WTC11 (cell line): ENCODE data around the gene HTT-AS.

ENCODE experiments used
- CREB1 ChIP-seq: sonication (generic); formaldehyde crosslinking; IDR thresholded peaks from 2 replicates; pipeline ENCODE4 v1.8.0; 2023; ENCODE audit warnings: mild to moderate bottlenecking, missing genetic modification reagents
- IRF2 ChIP-seq: sonication (generic); formaldehyde crosslinking; IDR thresholded peaks from 2 replicates; pipeline ENCODE4 v1.8.0; 2022; ENCODE audit warnings: low read depth, missing genetic modification reagents, borderline replicate concordance
- JUN ChIP-seq: sonication (generic); formaldehyde crosslinking; IDR thresholded peaks from 2 replicates; pipeline ENCODE4 v1.8.0; 2023; ENCODE audit warnings: mild to moderate bottlenecking, missing genetic modification reagents
- SMAD3 ChIP-seq: sonication (generic); formaldehyde crosslinking; IDR thresholded peaks from 2 replicates; pipeline ENCODE4 v1.8.0; 2022; ENCODE audit warnings: missing genetic modification reagents, mild to moderate bottlenecking, borderline replicate concordance
- TCF7 ChIP-seq: sonication (generic); formaldehyde crosslinking; IDR thresholded peaks from 2 replicates; pipeline ENCODE4 v1.8.0; 2022; ENCODE audit warnings: mild to moderate bottlenecking, low read depth, missing genetic modification reagents, moderate library complexity
- USF1 ChIP-seq: sonication (generic); formaldehyde crosslinking; IDR thresholded peaks from 2 replicates; pipeline ENCODE4 v1.8.0; 2022; ENCODE audit warnings: mild to moderate bottlenecking, missing genetic modification reagents
- ZNF532 ChIP-seq: fragments of 250-450 bp; sonication (Bioruptor Pico); IDR thresholded peaks from 2 replicates; pipeline ENCODE4 v1.9.0; 2021; ENCODE audit warnings: mild to moderate bottlenecking, borderline replicate concordance
- TF ChIP-seq, protein P1 (sequence below): fragments of 200-600 bp; IDR thresholded peaks from 2 replicates; pipeline ENCODE4 v1.8.0; 2022; ENCODE audit warnings: antibody characterized with exemption
- TF ChIP-seq, protein P2 (sequence below): sonication (generic); formaldehyde crosslinking; IDR thresholded peaks from 2 replicates; pipeline ENCODE4 v1.8.1; 2022; ENCODE audit warnings: low read depth, mild to moderate bottlenecking, moderate library complexity, missing genetic modification reagents, borderline replicate concordance
- TF ChIP-seq, protein P3 (sequence below): sonication (generic); formaldehyde crosslinking; IDR thresholded peaks from 2 replicates; pipeline ENCODE4 v1.8.1; 2023; ENCODE audit warnings: mild to moderate bottlenecking, missing genetic modification reagents, moderate library complexity

DNA sequence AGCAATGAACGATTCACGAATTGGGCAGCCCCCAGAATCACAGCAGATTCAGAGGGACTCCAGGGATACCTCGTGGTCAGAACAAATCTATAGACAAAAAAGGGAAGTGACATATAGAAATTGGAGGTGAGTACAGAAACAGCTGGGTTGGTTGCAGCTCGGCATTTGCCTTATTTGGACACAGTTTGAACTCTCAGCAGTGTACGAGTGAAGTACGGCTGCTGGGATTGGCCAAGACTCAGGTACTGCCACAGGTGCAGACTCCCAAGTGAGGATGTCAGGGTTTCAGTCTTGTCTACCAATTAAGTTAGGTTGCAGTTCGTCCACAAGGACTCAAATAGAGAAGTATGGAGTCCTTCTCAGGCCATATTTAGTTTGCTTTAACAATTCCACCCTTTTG is 28.2 kb downstream of the HTT-AS start:
- TF ChIP-seq ZNF532 (CRISPR knock-in tag), result no peak
- TF ChIP-seq, protein P1, sequence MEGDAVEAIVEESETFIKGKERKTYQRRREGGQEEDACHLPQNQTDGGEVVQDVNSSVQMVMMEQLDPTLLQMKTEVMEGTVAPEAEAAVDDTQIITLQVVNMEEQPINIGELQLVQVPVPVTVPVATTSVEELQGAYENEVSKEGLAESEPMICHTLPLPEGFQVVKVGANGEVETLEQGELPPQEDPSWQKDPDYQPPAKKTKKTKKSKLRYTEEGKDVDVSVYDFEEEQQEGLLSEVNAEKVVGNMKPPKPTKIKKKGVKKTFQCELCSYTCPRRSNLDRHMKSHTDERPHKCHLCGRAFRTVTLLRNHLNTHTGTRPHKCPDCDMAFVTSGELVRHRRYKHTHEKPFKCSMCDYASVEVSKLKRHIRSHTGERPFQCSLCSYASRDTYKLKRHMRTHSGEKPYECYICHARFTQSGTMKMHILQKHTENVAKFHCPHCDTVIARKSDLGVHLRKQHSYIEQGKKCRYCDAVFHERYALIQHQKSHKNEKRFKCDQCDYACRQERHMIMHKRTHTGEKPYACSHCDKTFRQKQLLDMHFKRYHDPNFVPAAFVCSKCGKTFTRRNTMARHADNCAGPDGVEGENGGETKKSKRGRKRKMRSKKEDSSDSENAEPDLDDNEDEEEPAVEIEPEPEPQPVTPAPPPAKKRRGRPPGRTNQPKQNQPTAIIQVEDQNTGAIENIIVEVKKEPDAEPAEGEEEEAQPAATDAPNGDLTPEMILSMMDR, result no peak
- TF ChIP-seq, protein P2, sequence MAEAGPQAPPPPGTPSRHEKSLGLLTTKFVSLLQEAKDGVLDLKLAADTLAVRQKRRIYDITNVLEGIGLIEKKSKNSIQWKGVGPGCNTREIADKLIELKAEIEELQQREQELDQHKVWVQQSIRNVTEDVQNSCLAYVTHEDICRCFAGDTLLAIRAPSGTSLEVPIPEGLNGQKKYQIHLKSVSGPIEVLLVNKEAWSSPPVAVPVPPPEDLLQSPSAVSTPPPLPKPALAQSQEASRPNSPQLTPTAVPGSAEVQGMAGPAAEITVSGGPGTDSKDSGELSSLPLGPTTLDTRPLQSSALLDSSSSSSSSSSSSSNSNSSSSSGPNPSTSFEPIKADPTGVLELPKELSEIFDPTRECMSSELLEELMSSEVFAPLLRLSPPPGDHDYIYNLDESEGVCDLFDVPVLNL (CRISPR knock-in tag), result no peak
- no peak for TF ChIP-seq USF1
- TF ChIP-seq IRF2 (CRISPR knock-in tag), result no peak
- TF ChIP-seq CREB1, result no peak
- TF ChIP-seq, protein P3, sequence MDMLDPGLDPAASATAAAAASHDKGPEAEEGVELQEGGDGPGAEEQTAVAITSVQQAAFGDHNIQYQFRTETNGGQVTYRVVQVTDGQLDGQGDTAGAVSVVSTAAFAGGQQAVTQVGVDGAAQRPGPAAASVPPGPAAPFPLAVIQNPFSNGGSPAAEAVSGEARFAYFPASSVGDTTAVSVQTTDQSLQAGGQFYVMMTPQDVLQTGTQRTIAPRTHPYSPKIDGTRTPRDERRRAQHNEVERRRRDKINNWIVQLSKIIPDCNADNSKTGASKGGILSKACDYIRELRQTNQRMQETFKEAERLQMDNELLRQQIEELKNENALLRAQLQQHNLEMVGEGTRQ, result no peak
- no peak for TF ChIP-seq SMAD3 (CRISPR knock-in tag)
- no peak for TF ChIP-seq JUN (CRISPR knock-in tag)
- no peak for TF ChIP-seq TCF7
